Endodermal cell (in vitro differentiated cells): ENCODE measurements around the gene HES7. TPM values are rescaled to one million over a fixed set of nuclear protein-coding genes. Genes with fewer than 3 reads are reported as not detected.

Experiments
- DNase-seq: peaks from one replicate; pipeline ENCODE4 v3.0.0-alpha.2; 2017
- H3K27ac ChIP-seq: 2 replicates; pipeline ENCODE4 v1.5.1; 2013; ENCODE audit warnings: mild to moderate bottlenecking, low read depth, low read length, moderate library complexity
- H3K27me3 ChIP-seq: 2 replicates; pipeline ENCODE4 v1.6.1; 2013; ENCODE audit warnings: mild to moderate bottlenecking, low read length, moderate library complexity; ENCODE audit not compliant: insufficient read depth, control insufficient read depth, poor library complexity, severe bottlenecking
- H3K36me3 ChIP-seq: 2 replicates; pipeline ENCODE4 v1.7.0; 2013; ENCODE audit warnings: mild to moderate bottlenecking, low read length, moderate library complexity; ENCODE audit not compliant: control insufficient read depth, insufficient read depth
- H3K4me1 ChIP-seq: one replicate; pipeline ENCODE4 v1.7.0; 2013; ENCODE audit warnings: low read length; ENCODE audit not compliant: control insufficient read depth, insufficient read depth
- H3K4me3 ChIP-seq: 2 replicates; pipeline ENCODE4 v1.5.1; 2013; ENCODE audit warnings: mild to moderate bottlenecking, low read length, moderate library complexity
- H3K9ac ChIP-seq: 2 replicates; pipeline ENCODE4 v1.6.1; 2013; ENCODE audit warnings: mild to moderate bottlenecking, low read length, moderate library complexity; ENCODE audit not compliant: poor library complexity, severe bottlenecking; ENCODE audit errors: extremely low read depth
- H3K9me3 ChIP-seq: 2 replicates; pipeline ENCODE4 v1.6.1; 2013; ENCODE audit warnings: mild to moderate bottlenecking, low read length, moderate library complexity; ENCODE audit not compliant: control insufficient read depth
- H3K27ac Mint-ChIP-seq: 2 replicates; pipeline ENCODE4 v1.8.0; 2020; ENCODE audit warnings: mixed read lengths
- H3K27me3 Mint-ChIP-seq: 2 replicates; pipeline ENCODE4 v1.8.0; 2021; ENCODE audit warnings: mild to moderate bottlenecking, mixed read lengths; ENCODE audit not compliant: insufficient read depth
- H3K36me3 Mint-ChIP-seq: 2 replicates; pipeline ENCODE4 v1.8.0; 2020; ENCODE audit warnings: low read depth, mixed read lengths
- H3K4me1 Mint-ChIP-seq: 2 replicates; pipeline ENCODE4 v1.8.0; 2020; ENCODE audit warnings: mixed read lengths
- H3K4me3 Mint-ChIP-seq: 2 replicates; pipeline ENCODE4 v1.8.0; 2020; ENCODE audit warnings: mild to moderate bottlenecking, moderate library complexity, mixed read lengths
- H3K9me3 Mint-ChIP-seq: 2 replicates; pipeline ENCODE4 v1.8.0; 2020; ENCODE audit warnings: mild to moderate bottlenecking, mixed read lengths
- CTCF ChIP-seq: fragments of 200-600 bp; sonication (generic); conservative IDR thresholded peaks from 2 replicates; pipeline ENCODE4 v1.5.0; 2021; ENCODE audit warnings: antibody characterized with exemption, mild to moderate bottlenecking
- WGBS, 2 experiments: methylation state at CpG; one replicate each; pipeline versions ENCODE4 v1.1.5 to v1.1.7; 2013; ENCODE audit warnings: missing lambda C conversion rate in 2 of 2, mixed read lengths in 1 of 2; ENCODE audit not compliant: insufficient coverage in 1 of 2, insufficient read length in 1 of 2; 5-methylcytosine and 5-hydroxymethylcytosine counted together
- total RNA-seq, 2 donors: library from RNA; stranded (reverse); fragmentation: NEBNext Ultra II Directional in 1 of 2; extraction: Animal tissue kit (Norgen Biotek cat#: 25700) in 1 of 2; gene quantifications; 2 replicates in 1 of 2; 3 replicates in 1 of 2; pipeline ENCODE4 v1.2.1, GENCODE V29; 2021

The HES7 gene
- total RNA-seq, 2 donors from 2014 or later, result 0.40 to 2.2 TPM

GRCh38 chr17:8076502-8077266, 47.2 kb downstream of the HES7 start:
- Mint-ChIP-seq H3K4me3 (no peak overlapping the region), H3K9me3 (peaks cover 2% of the 10 kb centered on the region), H3K27me3 (peaks cover 92% of the 10 kb centered on the region), H3K27ac (no peak overlapping the region), H3K36me3 (no peaks in the 10 kb centered on the region), H3K4me1 (peaks cover 22% of the 10 kb centered on the region)
- H3K9ac ChIP-seq, result no peak overlapping the region
- no peak for DNase-seq
- H3K4me3 ChIP-seq, result no peak overlapping the region
- peaks cover 2% of the 10 kb centered on the region for H3K4me1 ChIP-seq
- no peaks in the 10 kb centered on the region for H3K36me3 ChIP-seq
- no peaks in the 10 kb centered on the region for H3K9me3 ChIP-seq
- H3K27ac ChIP-seq, result no peak overlapping the region
- WGBS, 2 experiments, result 87 to 97% methylated on average over 9 to 13 of the region's 13 CpGs
- TF ChIP-seq CTCF, result no peak
- H3K27me3 ChIP-seq, result peaks cover 97% of the 10 kb centered on the region

GRCh38 chr17:8075574-8076342, 48.1 kb downstream of the HES7 start:
- Mint-ChIP-seq H3K36me3 (no peaks in the 10 kb centered on the region), H3K27ac (no peak overlapping the region), H3K9me3 (peaks cover 2% of the 10 kb centered on the region), H3K27me3 (peaks cover 92% of the 10 kb centered on the region), H3K4me3 (no peak overlapping the region), H3K4me1 (peaks cover 26% of the 10 kb centered on the region)
- H3K4me1 ChIP-seq, result peaks cover 2% of the 10 kb centered on the region
- peaks cover 97% of the 10 kb centered on the region for H3K27me3 ChIP-seq
- TF ChIP-seq CTCF, result no peak
- H3K4me3 ChIP-seq, result no peak overlapping the region
- DNase-seq, result no peak
- H3K36me3 ChIP-seq, result no peaks in the 10 kb centered on the region
- H3K9me3 ChIP-seq, result no peaks in the 10 kb centered on the region
- 89 to 92% methylated on average over 6 to 14 of the region's 14 CpGs for WGBS, 2 experiments
- no peak overlapping the region for H3K27ac ChIP-seq
- no peak overlapping the region for H3K9ac ChIP-seq

GRCh38 chr17:8075081-8075480, 48.8 kb downstream of the HES7 start:
- no peaks in the 10 kb centered on the region for H3K9me3 ChIP-seq
- H3K9ac ChIP-seq, result no peak overlapping the region
- no peak overlapping the region for H3K4me3 Mint-ChIP-seq
- no peak for DNase-seq
- no peaks in the 10 kb centered on the region for H3K36me3 ChIP-seq
- 88% methylated on average over 3 of the region's 3 CpGs; no CpG with 5 or more reads in 1 of the 2 experiments for WGBS, 2 experiments
- peaks cover 96% of the 10 kb centered on the region for H3K27me3 ChIP-seq
- TF ChIP-seq CTCF, result no peak
- H3K4me3 ChIP-seq, result no peak overlapping the region
- peaks cover 91% of the 10 kb centered on the region for H3K27me3 Mint-ChIP-seq
- no peak overlapping the region for H3K27ac Mint-ChIP-seq
- H3K4me1 Mint-ChIP-seq, result peaks cover 26% of the 10 kb centered on the region
- peaks cover 2% of the 10 kb centered on the region for H3K4me1 ChIP-seq
- H3K36me3 Mint-ChIP-seq, result no peaks in the 10 kb centered on the region
- no peak overlapping the region for H3K27ac ChIP-seq
- peaks cover 2% of the 10 kb centered on the region for H3K9me3 Mint-ChIP-seq
